ENCODE data around the gene PCSK7. TPM values are rescaled to one million over a fixed set of nuclear protein-coding genes. Genes with fewer than 3 reads are reported as not detected.

Gene PCSK7
- total and polyA plus RNA-seq, 2 of the 8 experiments (the other 6 are each of a cell fraction or from before 2014, with no cell fraction given), result 23.4 to 38.5 TPM

DNA sequence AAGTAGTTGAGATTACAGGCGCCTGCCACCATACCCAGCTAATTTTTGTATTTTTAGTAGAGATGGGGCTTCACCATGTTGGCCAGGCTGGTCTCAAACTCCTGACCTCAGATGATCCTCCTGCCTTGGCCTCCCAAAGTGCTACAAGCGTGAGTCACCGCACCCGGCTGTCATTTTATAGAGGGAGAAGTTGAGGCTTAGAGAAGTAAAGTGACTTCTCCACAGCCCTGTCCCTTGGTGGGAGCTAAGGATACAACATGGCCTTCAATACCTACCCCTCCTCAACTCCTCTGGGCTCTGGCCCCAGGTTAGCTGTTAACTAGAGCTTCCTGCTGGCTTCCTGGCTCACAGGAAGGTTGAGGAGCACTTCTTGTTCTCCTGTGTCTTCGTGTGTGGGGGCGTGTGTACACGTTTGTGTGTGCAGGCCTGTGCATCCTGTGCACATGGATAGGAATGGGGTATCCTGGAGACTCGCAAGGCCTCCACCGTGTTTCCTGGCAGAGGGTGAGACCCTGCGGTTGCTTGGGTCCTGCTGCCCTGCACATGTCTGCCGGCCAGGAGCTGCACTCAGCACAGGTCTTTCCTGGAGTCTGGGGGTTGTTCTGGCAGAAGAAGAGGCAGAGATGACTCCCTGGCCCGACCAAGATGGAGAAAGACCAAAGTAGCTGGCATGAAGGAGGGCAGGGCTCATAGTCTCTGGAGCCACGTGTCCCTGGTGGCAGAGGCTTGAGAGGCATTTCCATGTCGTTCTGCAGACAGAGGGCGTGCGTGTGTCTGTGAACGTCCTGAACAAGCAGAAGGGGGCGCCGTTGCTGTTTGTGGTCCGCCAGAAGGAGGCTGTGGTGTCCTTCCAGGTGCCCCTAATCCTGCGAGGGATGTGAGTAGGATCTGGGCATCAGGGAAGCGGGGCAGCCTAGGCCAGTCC lies 51.0 kb downstream of the PCSK7 start (continued):
- peak; percentile 40; the same call in 1 of the 2 replicates for TF ChIP-seq ATF2 (IDR thresholded peaks at IDR 0.05; ENCODE audit: low read length)
- no peak for TF ChIP-seq RBBP5 (IDR thresholded peaks at IDR 0.05; ENCODE audit: borderline replicate concordance, low read depth, low read length)
- no peak for TF ChIP-seq TEAD4 (IDR thresholded peaks at IDR 0.05; ENCODE audit: low read depth, low read length)
- TF ChIP-seq ASH2L (IDR thresholded peaks at IDR 0.05; ENCODE audit: low read length), result no peak
- no peak for TF ChIP-seq CBX8 (IDR thresholded peaks at IDR 0.05; ENCODE audit: borderline replicate concordance, low read depth, low read length)
- TF ChIP-seq CTCF (IDR thresholded peaks at IDR 0.05; ENCODE audit: control extremely low read depth in 1 of 3, insufficient read depth in 1 of 3, low read depth in 1 of 3, low read length in 3 of 3), result peak; percentile 97 to 99 (median 98)
- peak; percentile 67 for TF ChIP-seq USF2 (IDR thresholded peaks at IDR 0.05; ENCODE audit: low read length)
- TF ChIP-seq YY1 (IDR thresholded peaks at IDR 0.05; ENCODE audit: low read depth, low read length), result 0 out of 2 replicates have a peak, but pooled peaks have one; percentile 44
- TF ChIP-seq, protein P1, sequence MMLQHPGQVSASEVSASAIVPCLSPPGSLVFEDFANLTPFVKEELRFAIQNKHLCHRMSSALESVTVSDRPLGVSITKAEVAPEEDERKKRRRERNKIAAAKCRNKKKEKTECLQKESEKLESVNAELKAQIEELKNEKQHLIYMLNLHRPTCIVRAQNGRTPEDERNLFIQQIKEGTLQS (IDR thresholded peaks at IDR 0.05; ENCODE audit: insufficient read depth, low read depth, low read length), result peak; percentile 76
- peak; percentile 19; the same call in 1 of the 2 replicates for TF ChIP-seq POLR2AphosphoS5 (IDR thresholded peaks at IDR 0.05; ENCODE audit: low read depth, low read length)
- 0 out of 2 replicates have a peak, but pooled peaks have one; percentile 5 for TF ChIP-seq BRCA1 (IDR thresholded peaks at IDR 0.05; ENCODE audit: low read depth, low read length)
- no peak for TF ChIP-seq TAF7 (optimal IDR thresholded peaks at IDR 0.05; ENCODE audit: borderline replicate concordance, low read depth, low read length)

All from H1 (cell line).